ENCODE data around the gene DLX3. TPM values are rescaled to one million over a fixed set of nuclear protein-coding genes. Genes with fewer than 3 reads are reported as not detected.

DLX3 gene
- total RNA-seq, 4 donors from 2014 or later: 12.9 to 31.8 (median 23.8) TPM

DNA sequence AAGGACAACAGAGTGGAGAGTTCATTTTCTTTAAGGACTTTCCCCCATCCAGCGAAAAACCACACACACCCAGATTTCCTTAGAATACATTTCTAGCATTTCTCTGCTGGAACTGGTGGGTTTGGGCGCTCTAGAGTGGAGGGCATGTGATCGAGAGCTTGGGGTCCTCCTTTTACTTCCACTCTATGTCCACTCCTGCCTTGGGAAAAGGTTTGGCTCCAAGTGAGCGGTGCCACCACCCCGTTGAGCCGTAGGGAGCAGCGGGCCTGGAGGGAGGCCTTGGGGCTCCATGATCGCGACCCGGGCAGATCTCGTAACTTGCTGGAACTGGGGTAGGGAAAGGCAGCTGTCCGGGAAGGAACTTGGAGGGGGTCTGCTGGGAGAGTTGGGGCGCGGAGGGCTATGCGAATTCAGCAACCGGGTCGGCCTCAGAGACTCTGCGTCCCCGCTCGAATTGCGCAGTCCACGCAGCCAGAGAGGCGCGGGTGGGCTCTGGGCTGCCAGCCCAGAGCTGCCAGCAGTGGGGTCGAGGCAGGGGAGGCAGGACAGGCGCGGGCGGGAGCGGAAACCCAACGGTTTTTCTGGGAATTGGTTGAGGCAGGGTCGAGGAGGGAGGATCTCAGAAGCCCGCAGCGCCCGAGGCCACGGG, 23.7 kb downstream of the DLX3 start:
- WGBS: 31% methylated on average over 19 of the region's 35 CpGs
- H3K4me1 ChIP-seq: peaks cover 51% of the 10 kb centered on the region
- TF ChIP-seq EP300 (IDR thresholded peaks at IDR 0.05) (no peak), POLR2AphosphoS5 (IDR thresholded peaks at IDR 0.05) (no peak), POLR2A (IDR thresholded peaks at IDR 0.05) (no peak)
- TF ChIP-seq, protein P1, sequence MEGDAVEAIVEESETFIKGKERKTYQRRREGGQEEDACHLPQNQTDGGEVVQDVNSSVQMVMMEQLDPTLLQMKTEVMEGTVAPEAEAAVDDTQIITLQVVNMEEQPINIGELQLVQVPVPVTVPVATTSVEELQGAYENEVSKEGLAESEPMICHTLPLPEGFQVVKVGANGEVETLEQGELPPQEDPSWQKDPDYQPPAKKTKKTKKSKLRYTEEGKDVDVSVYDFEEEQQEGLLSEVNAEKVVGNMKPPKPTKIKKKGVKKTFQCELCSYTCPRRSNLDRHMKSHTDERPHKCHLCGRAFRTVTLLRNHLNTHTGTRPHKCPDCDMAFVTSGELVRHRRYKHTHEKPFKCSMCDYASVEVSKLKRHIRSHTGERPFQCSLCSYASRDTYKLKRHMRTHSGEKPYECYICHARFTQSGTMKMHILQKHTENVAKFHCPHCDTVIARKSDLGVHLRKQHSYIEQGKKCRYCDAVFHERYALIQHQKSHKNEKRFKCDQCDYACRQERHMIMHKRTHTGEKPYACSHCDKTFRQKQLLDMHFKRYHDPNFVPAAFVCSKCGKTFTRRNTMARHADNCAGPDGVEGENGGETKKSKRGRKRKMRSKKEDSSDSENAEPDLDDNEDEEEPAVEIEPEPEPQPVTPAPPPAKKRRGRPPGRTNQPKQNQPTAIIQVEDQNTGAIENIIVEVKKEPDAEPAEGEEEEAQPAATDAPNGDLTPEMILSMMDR (IDR thresholded peaks at IDR 0.05): no peak
- H3K4me3 ChIP-seq: peak overlapping the region; percentile 36
- no peak overlapping the region for H3K27ac ChIP-seq
- no peaks in the 10 kb centered on the region for H3K9me3 ChIP-seq
- peaks cover 94% of the 10 kb centered on the region for H3K27me3 ChIP-seq
- no peak for DNase-seq (ENCODE audit: low spot score in 2 of 2)
- no peaks in the 10 kb centered on the region for H3K36me3 ChIP-seq

DNA sequence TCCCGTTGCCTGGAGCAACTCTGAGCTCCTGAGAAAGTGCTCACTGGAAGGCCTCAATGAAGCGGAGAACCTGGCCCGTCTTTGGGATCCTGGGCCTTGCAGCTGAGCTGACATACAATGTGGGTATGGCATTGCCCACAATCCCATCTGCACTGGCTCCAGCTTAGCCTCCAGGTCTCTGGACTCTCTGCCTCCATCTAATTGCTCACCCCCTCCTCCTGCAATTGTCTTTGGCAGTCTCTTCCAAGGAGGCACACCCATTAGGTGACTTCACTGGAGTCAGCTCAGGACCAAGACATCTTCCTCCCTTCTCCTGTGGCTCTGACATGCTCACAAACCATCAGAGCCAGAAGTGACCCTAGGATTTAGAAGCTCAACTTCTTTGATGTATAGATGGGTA, 24.5 kb downstream of the DLX3 start:
- no peak overlapping the region for H3K27ac ChIP-seq
- no peak overlapping the region for H3K4me3 ChIP-seq
- 71% methylated on average over 1 of the region's 3 CpGs for WGBS
- H3K36me3 ChIP-seq: no peaks in the 10 kb centered on the region
- TF ChIP-seq POLR2A (IDR thresholded peaks at IDR 0.05) (no peak), POLR2AphosphoS5 (IDR thresholded peaks at IDR 0.05) (no peak), EP300 (IDR thresholded peaks at IDR 0.05) (no peak)
- TF ChIP-seq, protein P1 (IDR thresholded peaks at IDR 0.05): no peak
- no peak for DNase-seq (ENCODE audit: low spot score in 2 of 2)
- no peaks in the 10 kb centered on the region for H3K9me3 ChIP-seq
- H3K4me1 ChIP-seq: peaks cover 43% of the 10 kb centered on the region
- H3K27me3 ChIP-seq: peaks cover 98% of the 10 kb centered on the region

DNA sequence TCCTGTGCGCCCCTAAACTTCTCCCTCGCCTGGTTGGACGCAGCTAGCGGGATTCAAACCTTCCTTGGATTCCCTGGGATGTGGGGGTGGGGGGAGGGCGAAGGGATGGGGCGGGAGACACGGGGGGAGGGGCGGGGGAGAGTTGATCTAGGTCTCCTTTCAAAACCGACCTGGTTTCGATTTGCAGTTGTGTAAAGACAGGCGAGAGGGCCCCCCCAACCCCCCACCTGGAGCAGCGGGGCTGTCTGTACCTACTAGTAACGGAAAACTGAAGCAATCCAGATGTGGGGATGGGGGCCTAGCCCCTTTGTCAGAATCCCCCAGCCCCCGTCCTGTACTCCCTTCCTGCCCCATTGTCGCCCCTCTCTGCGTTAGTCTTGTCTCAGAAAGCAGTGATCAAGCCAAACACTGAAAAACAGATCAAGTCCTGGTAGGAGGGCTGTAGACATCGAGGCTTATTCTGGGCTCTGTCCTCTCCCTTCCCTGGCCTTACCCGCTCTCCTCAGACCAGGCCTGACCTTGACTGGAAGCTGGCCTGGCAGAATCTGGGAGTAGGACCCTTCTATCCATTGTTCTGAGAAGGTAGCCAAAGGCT, 25.1 kb downstream of the DLX3 start:
- TF ChIP-seq POLR2A (IDR thresholded peaks at IDR 0.05) (no peak), POLR2AphosphoS5 (IDR thresholded peaks at IDR 0.05) (no peak), EP300 (IDR thresholded peaks at IDR 0.05) (no peak)
- TF ChIP-seq, protein P1 (IDR thresholded peaks at IDR 0.05): no peak
- no peaks in the 10 kb centered on the region for H3K36me3 ChIP-seq
- WGBS: 44% methylated on average over 14 of the region's 18 CpGs
- no peak overlapping the region for H3K27ac ChIP-seq
- H3K27me3 ChIP-seq: peaks cover 98% of the 10 kb centered on the region
- H3K4me3 ChIP-seq: peak overlapping the region; percentile 56
- peaks cover 39% of the 10 kb centered on the region for H3K4me1 ChIP-seq
- H3K9me3 ChIP-seq: no peaks in the 10 kb centered on the region
- DNase-seq (ENCODE audit: low spot score in 2 of 2): no peak

- 7% methylated on average over 14 of the region's 45 CpGs for WGBS
- TF ChIP-seq, protein P1 (IDR thresholded peaks at IDR 0.05): no peak
- no peak for TF ChIP-seq POLR2A (IDR thresholded peaks at IDR 0.05)
- TF ChIP-seq POLR2AphosphoS5 (IDR thresholded peaks at IDR 0.05): no peak
- no peak for TF ChIP-seq EP300 (IDR thresholded peaks at IDR 0.05)
Observed at GRCh38 chr17:49969134-49969759, 25.8 kb downstream of the DLX3 start, which contains the start of gene DLX4. TSS of gene DLX4 (plus strand) at chr17:49969190. CDS start at chr17:49969469, 279 bp downstream.

More at GRCh38 chr17:49969134-49969759, 25.8 kb downstream of the DLX3 start, which contains the start of gene DLX4:
- Histone ChIP-seq H3K27ac (peak within 1 kb of the TSS; percentile 62), H3K4me1 (peaks cover 39% of the 10 kb centered on the region), H3K36me3 (no peaks in the 10 kb centered on the region), H3K9me3 (no peaks in the 10 kb centered on the region), H3K27me3 (peaks cover 100% of the 10 kb centered on the region), H3K4me3 (peak within 1 kb of the TSS; percentile 56)
- DNase-seq (ENCODE audit: low spot score in 2 of 2): no peak
